GM19239 (cell line): ENCODE data around the gene SYNDIG1.

Source experiments
- DNase-seq: peaks from one replicate; pipeline ENCODE4 v3.0.0; 2011; ENCODE audit warnings: low spot score; ENCODE audit not compliant: insufficient read length
- FAIRE-seq: peaks from 2 replicates; lab custom pipeline; 2011; peaks lifted over from hg19 to GRCh38; lab: Jason Lieb, UNC

SYNDIG1 gene

DNA sequence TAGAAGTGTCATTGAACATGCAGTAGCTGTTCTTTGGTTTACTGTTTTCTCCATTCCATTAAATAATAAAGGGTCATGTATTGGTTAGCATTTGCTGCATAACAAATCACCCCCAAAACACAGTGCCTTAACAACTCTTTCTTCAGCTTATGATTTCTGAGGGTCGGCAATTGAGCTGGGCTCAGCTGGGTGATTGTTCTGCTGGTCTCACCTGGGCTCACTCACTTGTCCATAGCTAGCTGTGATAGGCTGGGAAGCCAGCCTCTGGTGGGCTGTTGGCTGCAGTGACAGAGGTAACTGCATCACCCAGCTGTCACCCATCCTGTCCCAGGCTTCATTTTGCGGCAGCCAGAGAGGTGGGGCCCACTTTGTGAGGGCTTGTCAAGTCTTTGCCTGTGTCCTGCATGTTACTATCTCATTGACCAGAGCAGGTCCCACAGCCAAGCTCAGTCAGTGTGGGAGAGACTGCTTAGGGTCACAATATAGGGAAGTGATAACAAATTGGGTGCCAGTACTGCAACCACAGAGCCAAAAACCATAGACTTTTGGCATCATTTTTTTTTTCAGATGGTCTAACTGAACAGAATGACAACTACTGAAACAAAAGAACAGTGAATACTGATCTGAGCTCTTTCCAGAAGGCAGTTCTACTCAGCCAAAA, 76.9 kb downstream of the SYNDIG1 start:
- no peak for DNase-seq
- FAIRE-seq = no peak

- FAIRE-seq = no peak
- no peak for DNase-seq
These were observed 78.5 kb downstream of the SYNDIG1 start for GRCh38 chr20:24547967-24548366.

DNA sequence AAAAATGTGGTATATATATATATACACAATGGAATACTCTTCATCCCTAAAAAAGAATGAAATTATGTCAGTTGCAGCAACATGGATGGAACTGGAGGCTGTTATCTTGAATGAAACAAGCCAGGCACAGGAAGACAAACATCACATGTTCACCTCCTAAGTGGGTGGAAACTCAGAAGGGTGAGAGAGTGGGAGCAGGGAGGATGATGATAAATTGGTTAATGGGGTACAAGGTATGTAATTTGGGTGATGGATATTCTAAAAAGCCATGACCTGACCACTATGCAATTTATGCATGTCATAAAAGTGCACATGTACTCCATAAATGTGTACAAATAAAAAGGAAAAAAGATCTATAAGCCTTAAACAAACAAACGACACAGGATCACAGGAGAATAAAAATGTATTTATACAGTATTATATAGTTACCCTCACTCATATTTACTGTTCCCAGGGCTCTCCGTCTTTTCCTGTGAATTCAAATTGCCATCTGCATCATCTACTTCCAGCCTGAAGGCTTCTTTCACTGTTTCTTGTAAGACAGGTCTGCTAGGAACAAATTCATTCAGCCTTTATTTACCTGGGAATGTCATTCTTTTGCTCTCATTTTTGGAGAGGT, 89.8 kb downstream of the SYNDIG1 start:
- FAIRE-seq = no peak
- no peak for DNase-seq

- no peak for DNase-seq
- FAIRE-seq = no peak
These were observed 91.4 kb downstream of the SYNDIG1 start for GRCh38 chr20:24560571-24561491.

DNA sequence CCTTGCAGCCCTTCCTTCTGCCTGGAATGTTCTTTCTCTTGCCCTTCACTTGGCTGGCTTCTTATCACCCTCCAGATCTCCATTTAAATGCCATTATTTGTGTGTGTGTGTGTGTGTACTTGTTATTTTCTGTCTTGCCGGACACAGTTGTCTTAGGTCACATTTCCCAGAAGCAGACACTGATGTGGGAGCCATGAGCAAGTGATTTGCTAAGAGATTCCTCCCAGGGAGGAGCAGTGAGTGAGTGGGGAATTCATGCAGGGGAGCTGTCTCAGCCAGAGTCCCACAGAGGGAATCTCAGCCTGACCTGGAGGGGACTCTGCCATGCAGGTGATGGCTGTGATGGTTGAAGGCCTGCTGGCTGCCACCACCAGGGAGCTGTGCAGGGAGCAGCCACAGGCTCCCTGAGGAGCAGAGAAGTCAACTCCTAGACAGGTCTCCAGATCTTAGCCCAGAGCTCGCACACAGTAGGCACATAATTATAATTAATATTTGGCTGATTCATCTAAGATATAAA, 96.5 kb downstream of the SYNDIG1 start:
- no peak for FAIRE-seq
- DNase-seq = no peak

- FAIRE-seq (no peak), DNase-seq (no peak)
These were observed 97.2 kb downstream of the SYNDIG1 start for GRCh38 chr20:24566656-24567055.

DNA sequence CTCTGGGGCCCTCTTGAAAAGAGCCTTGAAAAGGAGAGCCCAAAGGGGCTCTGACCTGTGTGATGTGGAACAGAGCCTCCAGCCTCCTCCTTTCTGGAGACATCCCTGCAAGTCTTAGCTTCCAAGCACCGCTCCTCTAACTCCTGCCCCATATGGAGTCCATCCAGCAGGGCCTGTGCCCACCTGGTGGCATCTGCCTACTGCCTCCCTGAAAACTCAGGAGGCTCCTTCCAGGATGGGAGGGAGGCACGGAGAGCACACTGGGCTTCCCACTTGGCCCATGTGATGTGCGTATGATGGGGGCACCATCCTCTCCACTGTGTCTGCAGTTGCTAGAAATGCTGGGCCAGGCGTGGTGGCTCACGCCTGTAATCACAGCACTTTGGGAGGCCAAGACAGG, 98.1 kb downstream of the SYNDIG1 start:
- FAIRE-seq (no peak), DNase-seq (no peak)

DNA sequence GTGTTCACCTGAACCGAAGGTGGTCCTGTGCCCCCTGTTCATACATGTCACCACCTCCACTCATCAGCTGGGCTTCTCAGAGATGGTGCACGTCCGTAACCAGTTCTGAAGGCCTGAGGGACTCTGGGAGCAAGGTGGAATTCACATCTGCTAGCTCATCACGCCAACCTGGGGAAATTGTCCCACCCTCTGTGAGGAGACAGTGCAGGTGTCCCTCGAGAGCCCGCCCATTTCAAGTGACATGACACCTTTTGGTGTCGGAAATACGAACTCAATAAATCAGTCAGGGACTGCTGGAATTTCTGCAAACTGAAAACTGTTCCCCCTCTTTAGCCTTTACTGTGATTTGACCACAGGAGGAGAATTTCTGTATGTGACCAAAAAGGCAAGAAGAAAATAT, 99.4 kb downstream of the SYNDIG1 start:
- FAIRE-seq (no peak), DNase-seq (no peak)

- no peak for FAIRE-seq
- no peak for DNase-seq
These were observed 101.7 kb downstream of the SYNDIG1 start for GRCh38 chr20:24571159-24571558.

- FAIRE-seq (no peak), DNase-seq (no peak)
These were observed 102.7 kb downstream of the SYNDIG1 start for GRCh38 chr20:24572140-24572539.

GRCh38 chr20:24572862-24573261, 103.4 kb downstream of the SYNDIG1 start:
- DNase-seq (no peak), FAIRE-seq (no peak)

GRCh38 chr20:24573557-24573956, 104.1 kb downstream of the SYNDIG1 start:
- no peak for DNase-seq
- FAIRE-seq = no peak

DNA sequence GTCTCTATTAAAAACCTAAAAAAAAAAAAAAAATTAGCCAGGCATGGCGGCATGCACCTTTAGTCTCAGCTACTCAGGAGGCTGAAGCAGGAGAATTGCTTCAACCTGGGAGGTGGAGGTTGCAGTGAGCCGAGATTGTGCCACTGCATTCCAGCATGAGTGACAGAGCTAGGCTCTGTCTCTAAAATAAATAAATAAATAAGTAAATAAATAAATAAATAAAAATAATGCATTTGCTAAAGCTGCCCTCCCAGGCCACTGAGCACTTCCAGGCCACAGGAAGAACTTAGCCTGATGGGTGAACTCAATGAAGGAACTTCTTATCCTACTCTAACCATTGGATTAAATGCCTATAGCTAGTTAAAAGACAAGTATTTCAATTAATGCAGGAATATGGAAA, 104.9 kb downstream of the SYNDIG1 start:
- DNase-seq (no peak), FAIRE-seq (no peak)

DNA sequence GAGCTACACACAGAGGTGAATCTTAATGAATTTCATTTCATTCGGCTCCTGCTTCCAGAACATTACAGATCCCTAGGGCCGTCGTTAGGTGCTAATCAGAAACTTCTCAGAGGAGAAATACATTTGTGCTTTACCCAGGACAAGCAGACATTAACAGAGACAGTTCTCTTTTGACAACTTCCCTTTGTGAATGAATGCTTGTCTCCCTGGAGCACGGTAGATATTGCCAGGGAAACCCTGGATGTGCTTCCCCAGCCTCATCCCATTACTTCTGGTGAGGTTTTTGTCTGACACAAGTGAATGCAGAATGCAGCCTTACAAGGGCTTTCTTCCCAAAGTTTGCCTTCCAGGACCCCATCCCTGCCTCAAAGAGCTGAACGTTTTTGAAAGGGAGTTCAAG, 105.4 kb downstream of the SYNDIG1 start:
- DNase-seq (no peak), FAIRE-seq (no peak)

DNA sequence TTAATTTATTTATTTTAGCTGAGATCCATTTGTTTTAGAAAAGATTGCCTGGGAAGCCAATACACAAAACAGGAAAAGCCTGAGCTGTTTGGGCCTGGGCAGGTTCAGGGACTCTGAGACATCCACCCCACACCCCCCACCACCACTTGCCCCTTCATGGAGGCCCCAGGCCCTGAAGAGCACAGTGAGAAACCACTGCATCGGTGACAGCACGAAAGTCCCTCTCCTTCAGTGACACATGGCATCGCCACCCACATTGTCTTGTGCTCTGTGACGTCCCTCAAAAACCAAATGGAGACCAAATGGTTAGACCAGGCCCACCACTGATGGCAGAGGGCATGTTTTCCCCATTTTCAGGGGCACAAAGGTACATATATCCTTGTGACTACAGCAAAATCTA, 106.4 kb downstream of the SYNDIG1 start:
- FAIRE-seq (no peak), DNase-seq (no peak)

DNA sequence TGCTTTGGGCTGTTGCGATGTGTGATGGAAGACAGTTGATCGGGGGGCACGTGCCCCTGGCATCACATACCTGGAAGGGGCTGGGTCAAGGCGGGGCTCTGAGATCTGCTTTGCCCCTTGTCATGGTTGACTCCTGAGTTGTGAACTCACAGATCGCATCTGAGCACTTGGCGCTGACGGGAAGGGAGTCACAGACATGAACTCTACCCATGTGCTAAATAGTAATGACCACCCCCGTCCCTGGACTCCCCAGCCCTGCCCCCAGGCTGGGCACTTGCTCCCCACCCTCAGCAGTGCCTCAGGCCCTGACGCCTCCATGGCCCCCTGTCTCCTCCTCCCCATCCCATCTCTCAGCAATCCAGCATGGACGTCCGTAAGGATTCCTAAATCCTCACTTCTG, 107.0 kb downstream of the SYNDIG1 start:
- no peak for FAIRE-seq
- DNase-seq = no peak

- FAIRE-seq (no peak), DNase-seq (no peak)
These were observed 108.0 kb downstream of the SYNDIG1 start for GRCh38 chr20:24577271-24577909.

DNA sequence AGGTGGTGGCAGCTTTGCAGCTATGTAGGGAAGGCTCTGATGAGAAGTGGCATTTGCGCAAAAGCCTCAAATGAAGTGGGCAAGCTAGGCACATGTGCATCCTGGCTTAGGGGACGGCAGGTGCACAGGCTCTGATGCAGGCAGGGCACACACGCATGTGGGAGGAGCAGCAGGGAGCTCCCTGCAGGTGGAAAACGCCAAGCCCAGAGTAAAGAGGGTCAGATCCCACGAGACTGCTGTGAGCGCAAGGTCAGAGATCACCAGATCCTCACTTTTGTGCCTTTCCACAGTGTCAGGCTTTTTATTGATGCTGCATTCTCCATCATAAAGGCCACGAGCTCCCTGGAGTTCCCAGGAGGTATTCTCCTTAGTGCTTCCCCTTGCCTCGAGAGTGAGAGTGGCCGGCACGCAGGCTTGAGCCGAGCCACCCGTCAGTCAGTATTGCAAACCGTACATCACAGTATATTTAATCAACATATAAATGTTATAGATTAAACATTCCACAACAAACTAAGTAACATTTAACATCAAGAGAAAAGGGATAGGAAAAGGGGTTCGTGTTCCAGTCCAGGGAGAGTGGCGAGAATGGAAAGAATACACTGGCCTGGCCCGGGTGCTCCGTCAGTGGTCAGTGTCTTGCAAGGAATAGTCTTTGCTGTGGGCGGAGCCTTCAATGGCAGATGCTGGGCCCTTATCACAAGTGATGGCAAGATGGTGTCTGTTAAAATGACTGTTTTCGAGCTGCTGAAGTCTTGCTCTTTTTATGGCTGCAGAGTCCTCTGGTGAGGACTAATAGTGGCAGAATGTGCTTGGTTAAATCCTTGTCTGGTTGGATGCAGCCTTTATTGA, 109.4 kb downstream of the SYNDIG1 start:
- FAIRE-seq (no peak), DNase-seq (no peak)

DNA sequence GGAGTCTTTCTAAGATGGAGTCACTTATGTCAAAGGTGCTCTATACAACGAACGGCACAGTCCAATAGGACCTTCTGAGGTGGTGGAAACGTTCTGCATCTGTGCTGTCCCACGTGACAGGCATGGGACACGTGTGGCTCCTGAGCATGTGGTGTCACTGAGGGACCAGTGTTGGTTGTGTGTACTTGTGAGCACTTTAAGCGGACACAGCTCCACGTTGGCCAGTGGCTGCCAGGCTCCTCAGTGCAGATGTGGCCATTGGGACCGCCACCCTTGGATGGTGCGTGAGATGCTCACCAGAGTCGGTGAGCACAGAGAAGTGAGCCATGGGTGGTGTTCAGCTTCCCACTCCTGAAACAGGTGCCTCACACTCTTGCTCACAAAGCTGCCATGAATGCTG, 110.0 kb downstream of the SYNDIG1 start:
- FAIRE-seq (no peak), DNase-seq (no peak)

DNA sequence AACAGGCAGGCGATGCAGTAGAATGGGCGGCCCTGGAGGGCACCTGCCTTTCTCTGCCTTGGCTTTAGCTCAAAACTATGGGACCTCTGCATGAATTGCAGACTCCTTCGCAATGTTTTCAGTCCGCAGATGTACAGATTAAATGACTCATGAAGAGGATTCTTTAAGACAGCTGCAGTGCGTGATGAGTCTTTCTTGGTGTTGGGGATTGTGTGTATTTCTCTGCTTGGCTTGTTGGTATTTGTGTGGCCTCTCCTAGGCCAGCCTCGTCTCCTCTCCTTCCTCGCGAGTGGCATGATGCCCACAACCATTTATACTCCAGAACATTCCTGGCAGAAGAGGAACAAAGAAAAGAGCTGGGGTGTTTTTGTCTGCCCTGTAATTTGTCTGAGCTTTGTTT, 110.6 kb downstream of the SYNDIG1 start:
- DNase-seq = no peak
- no peak for FAIRE-seq
